ENCODE data around the gene R3HCC1L. TPM values are rescaled to one million over a fixed set of nuclear protein-coding genes. Genes with fewer than 3 reads are reported as not detected.

The R3HCC1L gene
- total and polyA plus RNA-seq, 9 of the 15 experiments (the other 6 are each of a cell fraction or from before 2014, with no cell fraction given): 9.1 to 17.8 (median 12.6) TPM

- no peak for TF ChIP-seq PBX2 (CRISPR knock-in tag; IDR thresholded peaks at IDR 0.05; ENCODE audit: low read depth)
- TF ChIP-seq PBX2 (tag; conservative IDR thresholded peaks at IDR 0.05; ENCODE audit: low read depth): peak; percentile 83
- TF ChIP-seq ELF1 (tag; IDR thresholded peaks at IDR 0.05): no peak
- TF ChIP-seq SMAD3 (CRISPR knock-in tag; conservative IDR thresholded peaks at IDR 0.05): no peak
- no peak for TF ChIP-seq ZNF184 (CRISPR knock-in tag; IDR thresholded peaks at IDR 0.05)
- peak; percentile 90 for TF ChIP-seq KLF16 (IDR thresholded peaks at IDR 0.05)
- no peak for TF ChIP-seq GMEB1 (CRISPR knock-in tag; IDR thresholded peaks at IDR 0.05)
- no peak for TF ChIP-seq MBD1 (CRISPR knock-in tag; IDR thresholded peaks at IDR 0.05)
- no peak for TF ChIP-seq NELFE (IDR thresholded peaks at IDR 0.05; ENCODE audit: insufficient read depth, insufficient read length)
- TF ChIP-seq FOSL1 (tag; conservative IDR thresholded peaks at IDR 0.05): peak; percentile 60; the same call in 1 of the 2 replicates
- TF ChIP-seq CBFA2T3 (IDR thresholded peaks at IDR 0.05): peak; percentile 95
- no peak for TF ChIP-seq ATF4 (CRISPR knock-in tag; IDR thresholded peaks at IDR 0.05)
- peak; percentile 70 for TF ChIP-seq DACH1 (IDR thresholded peaks at IDR 0.05; ENCODE audit: partially characterized antibody)
- TF ChIP-seq NR2F6 (CRISPR knock-in tag; IDR thresholded peaks at IDR 0.05): no peak
- no peak for TF ChIP-seq HINFP (tag; conservative IDR thresholded peaks at IDR 0.05; ENCODE audit: low read depth)
- TF ChIP-seq TAF7 (tag; IDR thresholded peaks at IDR 0.05): no peak
- no peak for TF ChIP-seq ZBTB49 (CRISPR knock-in tag; IDR thresholded peaks at IDR 0.05; ENCODE audit: borderline replicate concordance)
- TF ChIP-seq HDAC3 (IDR thresholded peaks at IDR 0.05; ENCODE audit: borderline replicate concordance, partially characterized antibody): peak; percentile 38
Measured at GRCh38 chr10:98236862-98237261, 102.4 kb downstream of the R3HCC1L start (continued).
